ENCODE data around the gene HLA-DQB2.

GRCh38 chr6:32718879-32719278 is 44.5 kb downstream of the HLA-DQB2 start:
- TF ChIP-seq CTCF (IDR thresholded peaks at IDR 0.05) (no peak), POLR2A (IDR thresholded peaks at IDR 0.05) (no peak)

All from uterus (tissue), 2 donors.